K562 (cell line): ENCODE data around the gene UBR3. TPM values are rescaled to one million over a fixed set of nuclear protein-coding genes. Genes with fewer than 3 reads are reported as not detected.
A peak's percentile ranks its signal among the peaks of the same experiment; 100 is the strongest.

ENCODE experiments used
- E4F1 ChIP-seq: fragments of 250-450 bp; sonication (Bioruptor Pico); IDR thresholded peaks from 2 replicates; pipeline ENCODE4 v1.5.0; 2021; ENCODE audit warnings: mild to moderate bottlenecking, borderline replicate concordance
- ETV1 ChIP-seq: fragments of 450-650 bp; conservative IDR thresholded peaks from 2 replicates; pipeline ENCODE4 v1.6.1; 2016; ENCODE audit warnings: missing genetic modification characterization, control low read depth, low read depth, missing compliant biosample characterization
- MCM5 ChIP-seq: fragments of 450-650 bp; IDR thresholded peaks from 2 replicates; pipeline ENCODE4 v1.6.1; 2016; ENCODE audit warnings: low read depth
- MXI1 ChIP-seq: IDR thresholded peaks from 2 replicates; pipeline ENCODE4 v1.6.1; 2011; ENCODE audit warnings: low read depth, mild to moderate bottlenecking, improper control_type of control experiment, low read length
- NBN ChIP-seq: fragments of 450-650 bp; IDR thresholded peaks from 2 replicates; pipeline ENCODE4 v1.6.1; 2016; ENCODE audit warnings: low read depth, mild to moderate bottlenecking
- NCOR1 ChIP-seq: fragments of 450-650 bp; IDR thresholded peaks from 2 replicates; pipeline ENCODE4 v1.6.1; 2016; ENCODE audit warnings: mild to moderate bottlenecking, moderate library complexity
- NFIX ChIP-seq: fragments of 250-450 bp; sonication (Bioruptor Pico); IDR thresholded peaks from 2 replicates; pipeline ENCODE4 v1.4.0; 2020; ENCODE audit warnings: low read depth, mild to moderate bottlenecking, moderate library complexity
- PCBP1 ChIP-seq: fragments of 200-400 bp; formaldehyde crosslinking; IDR thresholded peaks from 2 replicates; pipeline ENCODE4 v1.6.1; 2018; ENCODE audit warnings: mild to moderate bottlenecking, low read depth, low read length; ENCODE audit not compliant: poor library complexity, severe bottlenecking
- RBM17 ChIP-seq: fragments of 200-400 bp; formaldehyde crosslinking; IDR thresholded peaks from 2 replicates; pipeline ENCODE4 v1.6.1; 2017; ENCODE audit warnings: low read depth, mild to moderate bottlenecking, low read length, borderline replicate concordance
- TAF9B ChIP-seq: fragments of 450-650 bp; IDR thresholded peaks from 2 replicates; pipeline ENCODE4 v1.6.1; 2018; ENCODE audit warnings: mild to moderate bottlenecking; ENCODE audit not compliant: partially characterized antibody
- ZBTB1 ChIP-seq: sonication (generic); formaldehyde crosslinking; IDR thresholded peaks from 2 replicates; pipeline ENCODE4 v1.8.1; 2023; ENCODE audit warnings: missing genetic modification reagents, low read depth, mild to moderate bottlenecking, borderline replicate concordance
- polyA plus RNA-seq, 8 experiments: library from polyadenylated mRNA; depleted of rRNA in 4 of 8; stranded (reverse) in 5 of 8; unstranded in 3 of 8; fragments of >200 nt; fragmentation: Nextera tagmentation in 2 of 8; fragmentation: Illumina TruSeq in 1 of 8; extraction: Ambion mirVana in 2 of 8; extraction: Trizol in 1 of 8; gene quantifications; 2 replicates each; pipeline versions ENCODE4 v1.2.1 to v1.2.3, GENCODE V29; 2011 to 2014; ENCODE audit warnings: inconsistent platforms in 1 of 8, missing spikeins in 1 of 8
- total RNA-seq, 7 experiments: library from RNA; depleted of rRNA in 6 of 7; stranded (reverse); fragments of >200 nt in 6 of 7; fragmentation: Illumina TruSeq in 2 of 7; extraction: Trizol in 2 of 7; gene quantifications; 2 replicates each; pipeline versions ENCODE4 v1.2.1 to v1.2.3, GENCODE V29; 2011 to 2021; ENCODE audit warnings: low replicate concordance in 1 of 7

Gene UBR3
- total and polyA plus RNA-seq, 9 of the 15 experiments (the other 6 are each of a cell fraction or from before 2014, with no cell fraction given): 14.4 to 63.5 (median 40.4) TPM

- no peak for TF ChIP-seq E4F1 (CRISPR knock-in tag)
- peak; percentile 64 for TF ChIP-seq ETV1 (tag)
- no peak for TF ChIP-seq NFIX
- peak; percentile 52 for TF ChIP-seq NCOR1
- TF ChIP-seq MXI1: peak; percentile 65
- peak; percentile 91 for TF ChIP-seq PCBP1
- TF ChIP-seq RBM17: no peak
- peak; percentile 87; the same call in 1 of the 2 replicates for TF ChIP-seq ZBTB1 (CRISPR knock-in tag)
- no peak for TF ChIP-seq TAF9B
- TF ChIP-seq MCM5: no peak
- TF ChIP-seq NBN: peak; percentile 63; the same call in 1 of the 2 replicates
Observed at GRCh38 chr2:169824373-169825333, 2.6 kb upstream of the UBR3 start, which contains the start of gene METTL5 (continued).
